ENCODE results near the gene CACNA1C.

Gene CACNA1C

GRCh38 chr12:2190896-2191533 lies 138.2 kb downstream of the CACNA1C start:
- H3K4me3 ChIP-seq (replicated peaks in 1 of 2; ENCODE audit: low read depth in 2 of 2, low read length in 2 of 2), result no peak overlapping the region
- TF ChIP-seq CTCF (IDR thresholded peaks at IDR 0.05; ENCODE audit: low read depth, low read length), result no peak
- no peak for DNase-seq (ENCODE audit: low read depth in 2 of 2)

GRCh38 chr12:2191534-2192153 lies 138.9 kb downstream of the CACNA1C start:
- no peak for TF ChIP-seq CTCF (IDR thresholded peaks at IDR 0.05; ENCODE audit: low read depth, low read length)
- DNase-seq (ENCODE audit: low read depth in 2 of 2), result no peak
- H3K4me3 ChIP-seq (replicated peaks in 1 of 2; ENCODE audit: low read depth in 2 of 2, low read length in 2 of 2), result no peak overlapping the region

GRCh38 chr12:2192231-2192630 lies 139.4 kb downstream of the CACNA1C start:
- H3K4me3 ChIP-seq (replicated peaks in 1 of 2; ENCODE audit: low read depth in 2 of 2, low read length in 2 of 2), result no peak overlapping the region
- DNase-seq (ENCODE audit: low read depth in 2 of 2), result no peak
- TF ChIP-seq CTCF (IDR thresholded peaks at IDR 0.05; ENCODE audit: low read depth, low read length), result no peak

- H3K4me3 ChIP-seq (replicated peaks in 1 of 2; ENCODE audit: low read depth in 2 of 2, low read length in 2 of 2), result no peak overlapping the region
- no peak for DNase-seq (ENCODE audit: low read depth in 2 of 2)
- TF ChIP-seq CTCF (IDR thresholded peaks at IDR 0.05; ENCODE audit: low read depth, low read length), result no peak
Observed at GRCh38 chr12:2194060-2194459, 141.3 kb downstream of the CACNA1C start.

- no peak for TF ChIP-seq CTCF (IDR thresholded peaks at IDR 0.05; ENCODE audit: low read depth, low read length)
- no peak for DNase-seq (ENCODE audit: low read depth in 2 of 2)
- H3K4me3 ChIP-seq (replicated peaks in 1 of 2; ENCODE audit: low read depth in 2 of 2, low read length in 2 of 2), result no peak overlapping the region
Observed at GRCh38 chr12:2194571-2194970, 141.8 kb downstream of the CACNA1C start.

- no peak overlapping the region for H3K4me3 ChIP-seq (replicated peaks in 1 of 2; ENCODE audit: low read depth in 2 of 2, low read length in 2 of 2)
- no peak for TF ChIP-seq CTCF (IDR thresholded peaks at IDR 0.05; ENCODE audit: low read depth, low read length)
- DNase-seq (ENCODE audit: low read depth in 2 of 2), result no peak
Observed at GRCh38 chr12:2195085-2195484, 142.3 kb downstream of the CACNA1C start.
